HG03196 (cell line): ENCODE results near the gene GPR176.

Experiments
- ATAC-seq: cut with Tn5 transposase; IDR thresholded peaks from one replicate; pipeline ENCODE4 v1.9.1; 2021; ENCODE audit not compliant: unreplicated experiment

Gene GPR176

GRCh38 chr15:39786447-39787056 is 133.5 kb downstream of the GPR176 start:
- no peak for ATAC-seq

- ATAC-seq: no peak
Measured at GRCh38 chr15:39785841-39786240, 134.2 kb downstream of the GPR176 start.

- no peak for ATAC-seq
Measured at GRCh38 chr15:39785139-39785538, 134.9 kb downstream of the GPR176 start.

GRCh38 chr15:39784638-39785037 is 135.4 kb downstream of the GPR176 start:
- ATAC-seq: no peak

- no peak for ATAC-seq
Measured at GRCh38 chr15:39784125-39784524, 135.9 kb downstream of the GPR176 start.

- ATAC-seq: no peak
Measured at GRCh38 chr15:39783244-39783820, 136.7 kb downstream of the GPR176 start.

GRCh38 chr15:39782441-39783138 is 137.5 kb downstream of the GPR176 start, which contains the start of gene FSIP1:
Gene FSIP1, minus strand, starts transcription at chr15:39782841. Its CDS starts 6,317 bp downstream, at chr15:39776524.
- peak; percentile 95 for ATAC-seq

GRCh38 chr15:39781967-39782302 is 138.1 kb downstream of the GPR176 start:
- no peak for ATAC-seq

- ATAC-seq: no peak
Measured at GRCh38 chr15:39781147-39781966, 138.7 kb downstream of the GPR176 start.

- no peak for ATAC-seq
Measured at GRCh38 chr15:39778021-39778420, 142.0 kb downstream of the GPR176 start.

- no peak for ATAC-seq
Measured at GRCh38 chr15:39777496-39777895, 142.6 kb downstream of the GPR176 start.

- no peak for ATAC-seq
Measured at GRCh38 chr15:39776068-39776467, 144.0 kb downstream of the GPR176 start.

- no peak for ATAC-seq
Measured at GRCh38 chr15:39774688-39775267, 145.3 kb downstream of the GPR176 start.

GRCh38 chr15:39770748-39771689 is 149.0 kb downstream of the GPR176 start:
- ATAC-seq: no peak

GRCh38 chr15:39767921-39768320 is 152.1 kb downstream of the GPR176 start:
- ATAC-seq: no peak

- ATAC-seq: no peak
Measured at GRCh38 chr15:39761006-39761405, 159.1 kb downstream of the GPR176 start.

- no peak for ATAC-seq
Measured at GRCh38 chr15:39756806-39757522, 163.1 kb downstream of the GPR176 start.

GRCh38 chr15:39752991-39753390 is 167.1 kb downstream of the GPR176 start:
- no peak for ATAC-seq

- ATAC-seq: no peak
Measured at GRCh38 chr15:39752246-39752645, 167.8 kb downstream of the GPR176 start.
